HG02571 (cell line): ENCODE data around the gene HPRT1.

Experiments used
- ATAC-seq: cut with Tn5 transposase; IDR thresholded peaks from one replicate; pipeline ENCODE4 v1.9.1; 2021; ENCODE audit warnings: mild to moderate bottlenecking, moderate library complexity; ENCODE audit not compliant: unreplicated experiment

The HPRT1 gene

GRCh38 chrX:134472041-134472440, 12.1 kb downstream of the HPRT1 start:
- ATAC-seq = no peak

- no peak for ATAC-seq
These were observed 16.3 kb downstream of the HPRT1 start for GRCh38 chrX:134476284-134476683.

- no peak for ATAC-seq
These were observed 18.4 kb downstream of the HPRT1 start for GRCh38 chrX:134478374-134478773.

GRCh38 chrX:134480061-134480460, 20.1 kb downstream of the HPRT1 start:
- no peak for ATAC-seq

GRCh38 chrX:134481339-134481738, 21.4 kb downstream of the HPRT1 start:
- no peak for ATAC-seq

- no peak for ATAC-seq
These were observed 22.4 kb downstream of the HPRT1 start for GRCh38 chrX:134482371-134482770.

- ATAC-seq = no peak
These were observed 24.1 kb downstream of the HPRT1 start for GRCh38 chrX:134484039-134484438.

GRCh38 chrX:134501941-134502340, 42.0 kb downstream of the HPRT1 start:
- ATAC-seq = no peak

- ATAC-seq = no peak
These were observed 42.7 kb downstream of the HPRT1 start for GRCh38 chrX:134502686-134503085.

- no peak for ATAC-seq
These were observed 52.6 kb downstream of the HPRT1 start for GRCh38 chrX:134512566-134512965.

GRCh38 chrX:134513091-134513490, 53.1 kb downstream of the HPRT1 start:
- ATAC-seq = no peak

GRCh38 chrX:134520860-134521390, 61.0 kb downstream of the HPRT1 start:
- no peak for ATAC-seq

GRCh38 chrX:134524181-134524580, 64.2 kb downstream of the HPRT1 start:
- no peak for ATAC-seq

- ATAC-seq = no peak
These were observed 65.3 kb downstream of the HPRT1 start for GRCh38 chrX:134525086-134525792.

GRCh38 chrX:134526399-134526798, 66.4 kb downstream of the HPRT1 start:
- no peak for ATAC-seq

- no peak for ATAC-seq
These were observed 69.0 kb downstream of the HPRT1 start for GRCh38 chrX:134528960-134529359.

- no peak for ATAC-seq
These were observed 69.5 kb downstream of the HPRT1 start for GRCh38 chrX:134529481-134529880.

GRCh38 chrX:134530845-134531244, 70.9 kb downstream of the HPRT1 start:
- no peak for ATAC-seq

GRCh38 chrX:134533352-134533751, 73.4 kb downstream of the HPRT1 start:
- ATAC-seq = no peak

- no peak for ATAC-seq
These were observed 74.0 kb downstream of the HPRT1 start for GRCh38 chrX:134533952-134534351.

- ATAC-seq = no peak
These were observed 77.4 kb downstream of the HPRT1 start for GRCh38 chrX:134537179-134537955.

GRCh38 chrX:134538316-134538715, 78.4 kb downstream of the HPRT1 start:
- ATAC-seq = no peak
